ENCODE results near the gene AFG3L2.

AFG3L2 gene

GRCh38 chr18:12318334-12318697, 58.7 kb downstream of the AFG3L2 start:
- DNase-seq = no peak

- no peak for DNase-seq
Observed at GRCh38 chr18:12317664-12318333, 59.2 kb downstream of the AFG3L2 start.

GRCh38 chr18:12315911-12316310, 61.1 kb downstream of the AFG3L2 start:
- no peak for DNase-seq

DNA sequence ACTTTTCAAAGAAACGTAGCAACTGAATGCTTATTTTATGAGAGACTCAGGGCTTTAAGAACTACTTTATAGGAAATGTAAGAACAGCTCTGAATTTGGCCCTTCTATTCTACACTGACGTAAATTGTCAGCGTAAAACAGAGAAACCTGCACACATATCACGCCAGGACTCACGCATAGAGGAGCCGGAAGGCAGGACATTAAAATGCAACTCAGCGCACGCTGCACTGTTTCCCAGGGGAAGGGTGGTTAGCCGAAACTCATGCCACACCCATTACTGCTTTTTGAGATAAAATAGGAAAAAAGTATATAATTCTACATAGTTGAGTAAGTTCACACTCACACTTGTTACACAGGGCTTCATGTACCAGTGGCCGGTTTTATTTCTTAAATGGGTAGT, 61.5 kb downstream of the AFG3L2 start:
- DNase-seq = no peak

GRCh38 chr18:12314591-12315305, 62.3 kb downstream of the AFG3L2 start:
- no peak for DNase-seq

DNA sequence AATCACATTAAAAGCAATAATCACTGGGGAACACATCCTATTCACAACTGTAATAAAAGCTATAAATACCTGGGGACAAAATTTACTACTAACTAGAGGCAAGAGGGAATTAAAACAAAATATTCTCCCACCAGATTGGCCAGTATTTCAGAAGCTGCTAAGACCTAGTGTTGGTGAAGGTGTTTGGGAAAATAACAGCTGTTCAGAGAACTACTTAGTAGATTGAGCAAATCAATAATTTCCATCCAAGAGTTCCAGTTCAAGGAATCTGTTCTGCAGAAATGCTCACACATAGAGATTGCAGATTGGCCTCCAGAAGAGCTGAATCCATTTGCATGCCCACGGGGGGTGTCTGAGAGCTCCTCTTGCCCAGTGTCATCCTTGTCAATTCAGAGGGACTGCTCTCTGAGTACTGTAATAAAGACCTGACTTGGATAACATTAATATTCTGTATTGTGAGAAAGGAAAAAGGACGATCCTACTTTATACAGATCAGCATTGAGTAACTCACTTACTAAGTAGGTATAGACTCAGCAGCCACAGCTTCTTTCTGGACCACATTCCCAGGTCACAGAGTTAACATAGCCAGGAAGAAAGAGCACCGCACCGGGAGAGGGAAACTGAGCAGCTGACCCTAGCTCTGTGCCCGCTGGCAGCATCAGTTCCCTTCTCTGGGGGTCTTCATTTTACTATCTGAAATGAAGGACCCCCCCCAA, 63.3 kb downstream of the AFG3L2 start:
- no peak for DNase-seq

GRCh38 chr18:12312976-12313375, 64.1 kb downstream of the AFG3L2 start:
- no peak for DNase-seq

GRCh38 chr18:12310762-12311161, 66.3 kb downstream of the AFG3L2 start:
- no peak for DNase-seq

- DNase-seq = no peak
Observed at GRCh38 chr18:12309683-12310198, 67.3 kb downstream of the AFG3L2 start.

DNA sequence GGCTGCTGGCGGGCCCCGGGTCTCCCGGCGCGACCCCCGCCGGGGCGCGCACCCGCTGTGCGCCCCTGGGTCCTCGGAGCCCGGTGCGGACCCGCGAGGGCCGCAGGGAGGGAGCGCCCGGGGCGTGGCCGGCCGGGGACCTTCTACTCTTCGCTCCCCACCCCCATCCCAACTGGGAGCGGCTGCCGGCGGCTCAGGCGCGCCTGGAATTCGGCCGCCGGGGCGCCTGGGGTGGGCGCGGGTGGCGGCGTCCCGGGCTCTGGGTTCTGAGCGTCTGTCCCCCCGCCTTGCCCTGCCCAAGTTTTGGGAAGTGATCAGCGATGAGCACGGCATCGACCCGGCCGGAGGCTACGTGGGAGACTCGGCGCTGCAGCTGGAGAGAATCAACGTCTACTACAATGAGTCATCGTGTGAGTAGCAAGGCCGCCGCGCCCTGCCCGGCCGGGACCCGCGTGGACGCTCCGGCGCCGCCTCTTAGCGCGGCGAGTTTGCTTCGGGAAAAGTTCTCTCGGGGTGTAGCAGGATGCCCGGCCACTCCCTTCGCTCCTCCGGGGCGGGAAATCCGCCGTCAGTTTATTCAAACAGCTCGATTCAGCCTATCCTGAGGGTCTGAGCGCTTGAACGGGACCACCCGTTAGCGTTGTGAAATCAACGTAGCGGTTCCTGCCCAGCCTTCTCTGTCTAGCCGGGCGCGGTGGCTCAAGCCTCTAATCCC, 68.5 kb downstream of the AFG3L2 start:
- peak in 1 of 2 experiments; percentile 28 for DNase-seq

DNA sequence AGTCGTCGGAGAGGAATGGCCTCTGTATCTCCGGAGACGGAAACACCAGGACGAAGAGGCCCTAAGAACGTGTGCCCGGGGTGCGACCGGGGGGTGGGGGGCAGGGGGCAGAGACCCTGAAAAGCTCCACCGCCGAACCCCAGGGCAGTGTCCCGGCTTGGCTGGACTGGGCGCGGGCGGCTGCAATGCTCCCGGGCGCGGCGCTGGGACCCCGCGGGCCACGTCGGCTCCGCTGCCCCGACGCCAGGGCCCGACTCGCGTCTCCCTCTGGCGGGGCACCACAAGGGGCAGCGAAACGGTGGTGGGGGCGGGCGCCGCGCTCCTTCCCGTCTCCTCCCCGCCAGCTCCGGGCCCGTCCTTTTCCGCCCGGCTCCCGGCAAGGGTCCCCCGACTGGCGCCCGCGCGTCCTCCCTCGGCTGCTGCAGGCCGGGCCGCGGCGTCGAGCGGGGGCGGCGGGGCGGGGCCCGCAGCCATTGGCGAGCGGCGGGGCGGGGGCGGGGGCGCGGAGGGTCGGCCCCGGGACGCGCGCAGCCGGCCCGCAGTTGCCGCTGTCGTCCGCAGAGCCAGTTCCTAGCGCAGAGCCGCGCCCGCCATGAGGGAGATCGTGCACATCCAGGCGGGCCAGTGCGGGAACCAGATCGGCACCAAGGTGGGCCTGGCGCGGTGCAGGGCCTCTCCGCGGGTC, 69.2 kb downstream of the AFG3L2 start, which contains the start of gene TUBB6:
Gene TUBB6, plus strand, starts transcription at position 541 of the 685 bp plus-strand sequence. Its CDS starts 52 bp downstream, at position 593.
- peak in 1 of 2 experiments; percentile 24 for DNase-seq

DNA sequence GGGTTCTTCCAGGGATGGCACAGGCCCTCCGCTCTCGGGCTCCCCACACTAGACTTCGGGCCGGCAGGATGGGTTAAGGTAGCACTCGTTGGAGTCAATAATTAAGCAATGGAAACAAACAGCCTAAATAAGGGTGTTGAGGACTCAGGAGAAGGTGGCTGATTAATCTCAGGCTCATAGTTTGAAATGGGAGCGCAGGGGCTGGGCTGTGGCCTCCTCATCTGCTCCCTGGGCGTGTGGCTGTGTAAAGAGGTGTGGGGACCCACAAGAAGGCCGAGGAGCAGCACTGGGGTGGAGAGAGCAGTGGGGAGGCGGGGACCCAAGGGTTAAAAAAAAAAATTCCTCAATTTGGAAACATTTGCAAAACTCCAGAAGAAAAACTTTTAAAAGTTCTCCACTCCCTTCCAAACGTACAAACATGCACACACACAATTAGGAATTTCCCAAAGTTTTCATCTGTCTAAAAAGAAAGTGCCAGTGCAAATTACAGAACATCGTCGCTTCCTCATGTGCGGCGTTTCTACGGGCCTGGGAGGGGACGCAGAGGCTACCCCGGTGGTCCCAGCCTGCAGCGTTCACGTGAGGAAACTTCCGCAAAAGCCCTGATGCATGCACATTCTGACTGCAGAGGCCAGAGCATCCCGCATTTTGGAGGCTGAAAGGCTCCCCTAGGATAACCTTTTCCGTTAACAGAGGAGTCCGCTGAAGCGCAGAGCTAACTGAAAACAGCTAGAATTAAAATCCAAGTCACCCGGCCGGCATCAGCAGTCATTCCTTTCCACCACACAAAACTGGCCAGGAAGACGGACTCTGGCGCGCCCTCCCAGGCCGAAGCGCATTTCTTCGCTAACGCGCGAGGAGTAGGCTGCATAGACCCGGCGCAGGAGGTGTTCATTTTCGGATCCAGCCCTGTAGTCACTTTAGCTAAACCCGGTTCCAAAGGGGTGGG, 70.0 kb downstream of the AFG3L2 start:
- DNase-seq = no peak

GRCh38 chr18:12305930-12306629, 70.9 kb downstream of the AFG3L2 start:
- no peak for DNase-seq

- no peak for DNase-seq
Observed at GRCh38 chr18:12305211-12305610, 71.8 kb downstream of the AFG3L2 start.

DNA sequence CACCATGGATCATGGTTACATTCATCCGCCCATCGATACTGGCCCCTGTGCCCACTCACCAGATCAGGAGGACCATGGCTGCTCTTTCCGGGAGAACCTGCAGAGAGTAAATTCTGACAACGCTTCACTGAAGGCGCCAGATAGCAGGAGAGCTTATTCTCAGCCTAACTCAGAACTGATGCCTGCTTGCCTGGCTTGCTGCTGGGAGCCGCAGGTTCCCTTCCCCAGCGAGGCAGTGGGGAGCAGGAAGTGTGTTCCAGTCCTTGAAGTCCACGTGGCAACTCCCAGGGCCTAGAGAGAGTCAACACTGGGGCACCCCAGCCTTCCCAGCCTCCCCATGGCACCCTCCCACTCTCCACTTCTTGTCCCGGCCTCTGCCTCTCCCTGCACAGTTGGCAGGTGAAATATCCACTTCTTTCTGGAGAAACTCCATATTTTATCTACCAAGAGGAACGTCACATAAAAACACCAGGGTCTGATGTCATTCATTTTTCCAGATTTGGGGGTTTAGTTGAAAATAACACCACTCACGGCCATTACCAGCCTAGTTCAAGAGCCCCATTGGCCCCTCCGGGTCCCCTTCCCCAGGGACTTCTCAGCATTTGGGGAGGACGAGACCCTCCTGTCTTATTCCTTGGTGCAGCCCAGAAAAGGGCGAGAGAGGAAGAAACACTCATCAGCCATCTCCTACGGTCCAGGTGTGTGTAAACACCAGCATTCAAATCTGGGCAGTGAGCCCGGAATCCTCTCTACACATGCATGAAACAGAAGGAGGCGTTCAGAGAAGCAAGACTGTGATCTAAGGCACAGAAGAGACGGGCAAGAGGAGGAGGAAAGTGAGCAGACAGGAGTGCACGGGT, 72.4 kb downstream of the AFG3L2 start:
- no peak for DNase-seq

- DNase-seq = no peak
Observed at GRCh38 chr18:12302391-12303147, 74.5 kb downstream of the AFG3L2 start.

- DNase-seq = no peak
Observed at GRCh38 chr18:12301263-12302005, 75.6 kb downstream of the AFG3L2 start.

DNA sequence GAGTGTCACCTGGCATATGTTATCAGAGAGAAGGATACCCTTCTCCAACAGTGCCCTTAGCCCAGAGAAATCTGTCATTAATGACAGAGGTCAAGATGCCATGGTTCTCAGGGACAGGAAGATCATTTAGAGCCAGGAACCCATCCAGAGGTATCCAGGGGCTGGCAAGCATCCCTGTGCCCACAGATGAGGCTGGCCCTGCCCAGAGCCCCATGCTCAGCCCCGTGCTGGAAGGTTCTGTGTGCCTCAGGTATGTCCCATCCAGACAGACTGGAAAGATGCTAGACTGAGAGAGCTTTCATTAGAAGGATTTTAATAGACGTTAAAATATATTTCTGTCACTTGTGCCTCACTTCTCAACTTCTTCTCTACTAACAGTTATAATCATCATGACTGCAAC, 77.2 kb downstream of the AFG3L2 start:
- DNase-seq = no peak

All from NCI-H526 (cell line).